AG09309 (cell line): ENCODE data around the gene TMEM204.
"Not testable (repeated sequence)": the region's sequence is repeated elsewhere in the genome, so short reads cannot be mapped to it uniquely, and the experiment has no call there.

Experiments
- DNase-seq: peaks from one replicate; pipeline ENCODE4 v3.0.0-alpha.2; 2010; ENCODE audit warnings: low read depth
- H3K4me3 ChIP-seq: 2 replicates; pipeline ENCODE4 v1.5.1; 2011; ENCODE audit warnings: mild to moderate bottlenecking, low read depth, low read length, moderate library complexity; ENCODE audit not compliant: control insufficient read depth
- CTCF ChIP-seq: IDR thresholded peaks from 2 replicates; pipeline ENCODE4 v1.5.1; 2011; ENCODE audit warnings: mild to moderate bottlenecking, low read depth, low read length, inconsistent platforms; ENCODE audit not compliant: insufficient read depth, control insufficient read depth; ENCODE audit errors: missing control alignments

The TMEM204 gene

DNA sequence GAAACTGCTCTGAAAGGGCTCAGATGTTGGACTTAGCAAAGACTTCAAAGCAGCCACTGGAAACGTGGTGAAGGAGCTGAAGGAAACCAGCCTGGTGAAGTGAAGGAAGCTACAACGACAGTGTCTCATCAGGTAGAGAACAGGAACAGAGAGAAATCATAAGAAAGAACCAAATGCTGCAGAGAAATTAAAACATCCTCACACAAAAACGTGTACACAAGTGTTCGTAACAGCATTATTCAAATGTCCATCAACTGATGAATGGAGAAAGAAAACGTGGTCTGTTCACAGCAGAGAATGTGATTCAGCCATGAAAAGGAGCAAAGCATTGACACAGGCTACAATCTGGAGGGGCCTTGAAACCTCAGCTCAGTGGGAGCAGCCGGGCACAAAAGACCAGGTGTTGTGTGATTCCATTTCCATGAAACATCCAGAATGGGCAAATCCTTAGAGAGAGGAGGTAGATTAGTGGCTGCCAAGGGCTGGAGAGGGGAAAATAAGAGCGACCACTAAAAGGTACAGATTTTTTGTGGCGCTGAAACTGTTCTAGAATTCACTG is 51.5 kb downstream of the TMEM204 start:
- no peak for TF ChIP-seq CTCF
- H3K4me3 ChIP-seq: no peak overlapping the region
- DNase-seq: no peak

DNA sequence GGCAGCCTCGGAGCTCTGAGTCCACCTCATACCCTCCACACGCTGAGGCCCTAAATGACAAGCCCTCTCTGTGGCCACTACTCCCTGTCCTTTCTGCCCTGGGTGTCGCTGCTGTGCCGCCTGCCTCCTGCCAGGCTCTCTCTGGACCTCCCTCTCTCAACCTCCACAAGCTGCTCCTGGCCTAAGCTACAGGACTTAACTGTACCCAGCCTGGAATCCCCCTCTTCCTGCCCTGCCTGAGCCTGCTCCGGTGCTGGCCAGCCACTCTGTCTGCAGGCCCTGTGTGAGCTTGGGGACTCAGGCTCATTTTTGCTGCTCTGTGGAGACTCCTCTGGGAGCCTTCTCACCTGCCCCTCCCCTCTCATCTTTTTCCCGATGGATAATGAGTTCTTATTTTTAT is 56.9 kb downstream of the TMEM204 start:
- no peak overlapping the region for H3K4me3 ChIP-seq
- DNase-seq: no peak
- no peak for TF ChIP-seq CTCF

GRCh38 chr16:1590930-1591705 is 57.7 kb downstream of the TMEM204 start:
- DNase-seq: no peak
- H3K4me3 ChIP-seq: no peak overlapping the region
- TF ChIP-seq CTCF: no peak

DNA sequence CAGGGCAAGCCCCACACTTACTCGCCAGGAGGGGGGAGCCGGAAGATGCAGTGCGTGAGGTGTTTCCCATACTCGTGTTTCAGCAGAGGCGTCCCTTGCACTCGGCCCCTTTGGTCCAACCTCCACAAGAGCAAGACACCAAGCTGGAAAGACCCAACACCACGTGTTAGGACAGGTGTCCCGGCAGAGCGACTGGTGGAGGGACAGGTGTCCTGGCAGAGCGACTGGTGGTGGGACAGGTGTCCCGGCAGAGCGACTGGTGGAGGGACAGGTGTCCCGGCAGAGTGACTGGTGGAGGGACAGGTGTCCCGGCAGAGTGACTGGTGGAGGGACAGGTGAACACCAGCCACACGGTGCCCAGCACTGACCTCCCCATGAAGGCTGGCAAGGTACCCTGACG is 59.0 kb downstream of the TMEM204 start:
- DNase-seq: no peak
- no peak overlapping the region for H3K4me3 ChIP-seq
- TF ChIP-seq CTCF: no peak

DNA sequence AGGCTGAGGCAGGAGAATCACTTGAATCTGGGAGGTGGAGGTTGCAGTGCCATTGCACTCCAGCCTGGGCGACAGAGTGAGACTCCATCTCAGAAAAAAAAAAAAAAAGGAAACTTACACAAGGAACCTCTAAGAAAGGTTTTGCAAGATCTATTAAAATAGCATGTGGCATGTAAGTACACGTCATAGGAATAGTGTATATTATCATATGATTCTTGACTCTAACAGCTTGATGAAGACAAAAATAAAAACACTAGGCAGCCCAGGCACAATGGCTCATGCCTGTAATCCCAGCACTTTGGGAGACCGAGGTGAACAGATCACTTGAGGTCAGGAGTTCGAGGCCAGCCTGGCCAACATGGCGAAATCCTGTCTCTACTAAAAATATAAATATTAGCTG is 62.0 kb downstream of the TMEM204 start:
- not testable (repeated sequence) for H3K4me3 ChIP-seq, DNase-seq

DNA sequence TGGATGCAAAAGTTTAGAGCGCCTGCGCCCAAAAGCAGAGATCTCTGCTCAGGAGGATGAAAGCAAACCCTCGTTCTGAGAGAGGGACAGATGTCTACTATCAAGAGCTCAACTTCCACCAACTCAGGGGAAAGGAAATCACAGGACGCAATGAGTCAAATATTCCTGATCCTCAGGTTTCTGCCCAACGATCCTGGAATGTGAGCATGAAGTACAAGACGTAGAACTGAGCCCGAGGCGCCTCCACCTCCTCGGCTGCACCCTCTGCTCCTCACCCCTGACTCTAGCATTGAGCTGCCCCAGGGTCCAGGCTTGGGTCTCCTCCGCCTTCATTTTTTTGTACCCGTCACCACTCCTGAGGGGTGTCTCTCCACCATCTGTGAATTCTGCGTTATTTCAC is 63.0 kb downstream of the TMEM204 start:
- no peak overlapping the region for H3K4me3 ChIP-seq
- no peak for TF ChIP-seq CTCF
- no peak for DNase-seq

- no peak for TF ChIP-seq CTCF
- no peak overlapping the region for H3K4me3 ChIP-seq
- no peak for DNase-seq
Measured at GRCh38 chr16:1597154-1597553, 63.7 kb downstream of the TMEM204 start.
